Activated naive CD4-positive, alpha-beta T cell treated with anti-CD3 and anti-CD28 coated beads for 36 hours (primary cell): ENCODE data around the gene TTLL1. TPM values are rescaled to one million over a fixed set of nuclear protein-coding genes. Genes with fewer than 3 reads are reported as not detected.

Source experiments
- CTCF ChIA-PET: fragments of 350-600 bp; sonication (Branson Sonifier 250); formaldehyde crosslinking; loops from one replicate; lab custom pipeline; 2021; ENCODE audit warnings: antibody characterized with exemption; lab: Charles Lee
- DNase-seq: peaks from one replicate; pipeline ENCODE4 v3.0.0-alpha.2; 2020
- H3K27ac Mint-ChIP-seq: one replicate; pipeline ENCODE4 v1.8.0; 2021; ENCODE audit warnings: mild to moderate bottlenecking, mixed read lengths
- H3K27me3 Mint-ChIP-seq: one replicate; pipeline ENCODE4 v1.8.0; 2021; ENCODE audit warnings: low read depth, mixed read lengths
- H3K36me3 Mint-ChIP-seq: one replicate; pipeline ENCODE4 v1.8.0; 2021; ENCODE audit warnings: low read depth, mixed read lengths
- H3K4me1 Mint-ChIP-seq: one replicate; pipeline ENCODE4 v1.8.0; 2021; ENCODE audit warnings: low read depth, mixed read lengths
- H3K4me3 Mint-ChIP-seq: one replicate; pipeline ENCODE4 v1.8.0; 2021; ENCODE audit warnings: mild to moderate bottlenecking, moderate library complexity, mixed read lengths
- H3K9me3 Mint-ChIP-seq: one replicate; pipeline ENCODE4 v1.8.0; 2021; ENCODE audit warnings: mixed read lengths
- intact Hi-C: fragments of 100-400 bp; cut with micrococcal nuclease; formaldehyde crosslinking; loops from one replicate; pipeline ENCODE4 v1.15.1; 2023
- total RNA-seq, 2 experiments: library from RNA; stranded (reverse); gene quantifications; one replicate each; pipeline ENCODE4 v1.2.3, GENCODE V29; 2021

The TTLL1 gene
- total RNA-seq, 2 experiments from 2014 or later = 7.4 TPM

- Mint-ChIP-seq H3K4me1 (peaks cover 43% of the 10 kb centered on the region), H3K27me3 (no peaks in the 10 kb centered on the region), H3K27ac (no peak overlapping the region), H3K9me3 (no peaks in the 10 kb centered on the region), H3K36me3 (peaks cover 3% of the 10 kb centered on the region), H3K4me3 (no peak overlapping the region)
- DNase-seq = no peak
- intact Hi-C loops = loop anchor here (5.0 kb wide), 1 partner anchor 38 kb away; no protein-coding TSS in a partner anchor
- CTCF ChIA-PET = interaction anchor here (0.8 kb wide), 1 partner anchor 39 kb away, joined by 3 read pairs; no protein-coding TSS in a partner anchor
These were observed 94.8 kb downstream of the TTLL1 start for GRCh38 chr22:42994276-42994916.

- H3K27me3 Mint-ChIP-seq = no peaks in the 10 kb centered on the region
- CTCF ChIA-PET = no interaction called here
- DNase-seq = no peak
- no peaks in the 10 kb centered on the region for H3K9me3 Mint-ChIP-seq
- H3K4me1 Mint-ChIP-seq = peaks cover 36% of the 10 kb centered on the region
- intact Hi-C loops = loop anchor here (5.0 kb wide), 1 partner anchor 39 kb away; no protein-coding TSS in a partner anchor
- no peak overlapping the region for H3K4me3 Mint-ChIP-seq
- peaks cover 2% of the 10 kb centered on the region for H3K36me3 Mint-ChIP-seq
- H3K27ac Mint-ChIP-seq = no peak overlapping the region
These were observed 95.4 kb downstream of the TTLL1 start for GRCh38 chr22:42993651-42994275.

- CTCF ChIA-PET = no interaction called here
- no peak for DNase-seq
- Mint-ChIP-seq H3K27me3 (no peaks in the 10 kb centered on the region), H3K4me3 (no peak overlapping the region), H3K9me3 (no peaks in the 10 kb centered on the region), H3K27ac (no peak overlapping the region), H3K36me3 (peaks cover 2% of the 10 kb centered on the region), H3K4me1 (peaks cover 31% of the 10 kb centered on the region)
- intact Hi-C loops = loop anchor here (5.0 kb wide), 1 partner anchor 39 kb away; no protein-coding TSS in a partner anchor
These were observed 96.2 kb downstream of the TTLL1 start for GRCh38 chr22:42992886-42993479.

GRCh38 chr22:42992092-42992491 is 97.1 kb downstream of the TTLL1 start:
- H3K27me3 Mint-ChIP-seq = no peaks in the 10 kb centered on the region
- peaks cover 2% of the 10 kb centered on the region for H3K36me3 Mint-ChIP-seq
- no peak for DNase-seq
- peaks cover 25% of the 10 kb centered on the region for H3K4me1 Mint-ChIP-seq
- H3K9me3 Mint-ChIP-seq = no peaks in the 10 kb centered on the region
- no peak overlapping the region for H3K4me3 Mint-ChIP-seq
- intact Hi-C loops = loop anchor here (5.0 kb wide), 1 partner anchor 40 kb away; no protein-coding TSS in a partner anchor
- CTCF ChIA-PET = no interaction called here
- H3K27ac Mint-ChIP-seq = no peak overlapping the region

GRCh38 chr22:42991010-42991651 is 98.1 kb downstream of the TTLL1 start:
- intact Hi-C loops = loop anchor here (5.0 kb wide), 1 partner anchor 41 kb away; no protein-coding TSS in a partner anchor
- Mint-ChIP-seq H3K9me3 (no peaks in the 10 kb centered on the region), H3K36me3 (peaks cover 2% of the 10 kb centered on the region), H3K27me3 (no peaks in the 10 kb centered on the region), H3K27ac (no peak overlapping the region), H3K4me3 (no peak overlapping the region), H3K4me1 (peaks cover 27% of the 10 kb centered on the region)
- CTCF ChIA-PET = no interaction called here
- no peak for DNase-seq

- peaks cover 26% of the 10 kb centered on the region for H3K4me1 Mint-ChIP-seq
- CTCF ChIA-PET = no interaction called here
- DNase-seq = no peak
- intact Hi-C loops = loop anchor here (5.0 kb wide), 1 partner anchor 42 kb away; no protein-coding TSS in a partner anchor
- no peaks in the 10 kb centered on the region for H3K9me3 Mint-ChIP-seq
- no peak overlapping the region for H3K4me3 Mint-ChIP-seq
- H3K27me3 Mint-ChIP-seq = no peaks in the 10 kb centered on the region
- peaks cover 2% of the 10 kb centered on the region for H3K36me3 Mint-ChIP-seq
- no peak overlapping the region for H3K27ac Mint-ChIP-seq
These were observed 98.9 kb downstream of the TTLL1 start for GRCh38 chr22:42990131-42990838.

Other genes starting within 250 kb of the TTLL1 start
- 10 to 100 TPM; 25.6 to 28.6 TPM for gene ARFGAP3, start 232.1 kb downstream of the TTLL1 start, total RNA-seq
- 10 to 100 TPM; 31.2 to 32.9 TPM for gene PACSIN2, start 74.2 kb downstream of the TTLL1 start, total RNA-seq
- gene BIK, start 21.4 kb upstream of the TTLL1 start, total RNA-seq = 1 to 10 TPM; 2.0 to 2.5 TPM
- gene MCAT, start 54.0 kb upstream of the TTLL1 start, total RNA-seq = 10 to 100 TPM in 1 of 2 experiments, 1 to 10 TPM in 1; 10.0 to 10.5 TPM
- 100 to 1,000 TPM; 112 to 121 TPM for gene TSPO, start 62.2 kb upstream of the TTLL1 start, total RNA-seq
- 10 to 100 TPM; 63.1 to 64.6 TPM for gene TTLL12, start 97.7 kb upstream of the TTLL1 start, total RNA-seq